WTC11 (cell line): ENCODE results near the gene MTX2. TPM values are rescaled to one million over a fixed set of nuclear protein-coding genes. Genes with fewer than 3 reads are reported as not detected.

Experiments used
- ATAC-seq: fragments of 200-7000 bp; cut with Tn5 transposase; 2 replicates; pipeline ENCODE4 v1.10.0; 2021; ENCODE audit warnings: mild to moderate bottlenecking, moderate library complexity
- CTCF ChIA-PET: fragments of 300-600 bp; sonication (Branson Sonifier 250); formaldehyde crosslinking; loops from one replicate; lab custom pipeline; 2021; ENCODE audit warnings: antibody characterized with exemption; lab: Charles Lee
- POLR2A ChIA-PET: fragments of 350-600 bp; sonication (Branson Sonifier 250); formaldehyde crosslinking; loops from one replicate; lab custom pipeline; 2021; ENCODE audit warnings: antibody characterized with exemption; lab: Charles Lee
- DNase-seq: peaks from one replicate; pipeline ENCODE4 v3.0.0; 2021; ENCODE audit warnings: low spot score
- H3K27ac Mint-ChIP-seq: 2 replicates; pipeline ENCODE4 v1.8.0; 2021; ENCODE audit warnings: mixed read lengths
- H3K27me3 Mint-ChIP-seq: 2 replicates; pipeline ENCODE4 v1.8.0; 2021; ENCODE audit warnings: low read depth, mild to moderate bottlenecking, moderate library complexity, mixed read lengths
- H3K36me3 Mint-ChIP-seq: 2 replicates; pipeline ENCODE4 v1.8.0; 2021; ENCODE audit warnings: mixed read lengths
- H3K4me1 Mint-ChIP-seq: 2 replicates; pipeline ENCODE4 v1.8.0; 2022; ENCODE audit warnings: mixed read lengths
- H3K4me3 Mint-ChIP-seq: 2 replicates; pipeline ENCODE4 v1.8.0; 2021; ENCODE audit warnings: mild to moderate bottlenecking, moderate library complexity, mixed read lengths
- H3K9me3 Mint-ChIP-seq: 2 replicates; pipeline ENCODE4 v1.8.0; 2021; ENCODE audit warnings: mixed read lengths
- CREB1 ChIP-seq: sonication (generic); formaldehyde crosslinking; IDR thresholded peaks from 2 replicates; pipeline ENCODE4 v1.8.0; 2023; ENCODE audit warnings: mild to moderate bottlenecking, missing genetic modification reagents
- E2F1 ChIP-seq: sonication (generic); formaldehyde crosslinking; IDR thresholded peaks from 2 replicates; pipeline ENCODE4 v1.8.0; 2022; ENCODE audit warnings: mild to moderate bottlenecking, missing genetic modification reagents
- E2F5 ChIP-seq: sonication (generic); formaldehyde crosslinking; IDR thresholded peaks from 2 replicates; pipeline ENCODE4 v1.8.1; 2022; ENCODE audit warnings: mild to moderate bottlenecking, moderate library complexity, missing genetic modification reagents
- FOXK1 ChIP-seq: sonication (generic); formaldehyde crosslinking; IDR thresholded peaks from 2 replicates; pipeline ENCODE4 v1.8.0; 2022; ENCODE audit warnings: mild to moderate bottlenecking, moderate library complexity, missing genetic modification reagents
- FOXP1 ChIP-seq: sonication (generic); formaldehyde crosslinking; IDR thresholded peaks from 2 replicates; pipeline ENCODE4 v1.8.0; 2022; ENCODE audit warnings: missing genetic modification reagents, mild to moderate bottlenecking, moderate library complexity, borderline replicate concordance
- GRHL2 ChIP-seq: fragments of 250-450 bp; sonication (Bioruptor Pico); IDR thresholded peaks from 2 replicates; pipeline ENCODE4 v1.8.0; 2022; ENCODE audit warnings: mild to moderate bottlenecking, moderate library complexity; ENCODE audit not compliant: insufficient replicate concordance, severe bottlenecking
- GTF2I ChIP-seq: fragments of 250-450 bp; sonication (Bioruptor Pico); conservative IDR thresholded peaks from 2 replicates; pipeline ENCODE4 v1.4.0; 2021; ENCODE audit warnings: mild to moderate bottlenecking
- KAT7 ChIP-seq: sonication (generic); formaldehyde crosslinking; IDR thresholded peaks from 2 replicates; pipeline ENCODE4 v1.8.1; 2023; ENCODE audit warnings: missing genetic modification reagents, mild to moderate bottlenecking, borderline replicate concordance
- NFATC4 ChIP-seq: fragments of 250-450 bp; sonication (Bioruptor Pico); IDR thresholded peaks from 2 replicates; pipeline ENCODE4 v1.9.0; 2021; ENCODE audit warnings: mild to moderate bottlenecking
- NR1H2 ChIP-seq: sonication (generic); formaldehyde crosslinking; IDR thresholded peaks from 2 replicates; pipeline ENCODE4 v1.9.0; 2021; ENCODE audit warnings: mild to moderate bottlenecking, moderate library complexity, missing genetic modification reagents
- NR2C2 ChIP-seq: sonication (generic); formaldehyde crosslinking; IDR thresholded peaks from 2 replicates; pipeline ENCODE4 v1.8.0; 2022; ENCODE audit warnings: mild to moderate bottlenecking, missing genetic modification reagents
- PREB ChIP-seq: sonication (generic); formaldehyde crosslinking; IDR thresholded peaks from 2 replicates; pipeline ENCODE4 v1.8.1; 2022; ENCODE audit warnings: mild to moderate bottlenecking, missing genetic modification reagents, moderate library complexity, borderline replicate concordance
- RORB ChIP-seq: fragments of 250-450 bp; sonication (Bioruptor Pico); IDR thresholded peaks from 2 replicates; pipeline ENCODE4 v1.9.0; 2021; ENCODE audit warnings: mild to moderate bottlenecking
- SOX15 ChIP-seq: fragments of 250-450 bp; sonication (Bioruptor Pico); IDR thresholded peaks from 2 replicates; pipeline ENCODE4 v1.9.0; 2021; ENCODE audit warnings: mild to moderate bottlenecking
- STAT6 ChIP-seq: sonication (generic); formaldehyde crosslinking; conservative IDR thresholded peaks from 2 replicates; pipeline ENCODE4 v1.8.1; 2023; ENCODE audit warnings: mild to moderate bottlenecking, low read depth, missing genetic modification reagents, moderate library complexity
- TCF7 ChIP-seq: sonication (generic); formaldehyde crosslinking; IDR thresholded peaks from 2 replicates; pipeline ENCODE4 v1.8.0; 2022; ENCODE audit warnings: mild to moderate bottlenecking, low read depth, missing genetic modification reagents, moderate library complexity
- TEAD4 ChIP-seq: sonication (generic); formaldehyde crosslinking; IDR thresholded peaks from 2 replicates; pipeline ENCODE4 v1.8.0; 2022; ENCODE audit warnings: mild to moderate bottlenecking, missing genetic modification reagents
- TP53 ChIP-seq: sonication (generic); formaldehyde crosslinking; IDR thresholded peaks from 2 replicates; pipeline ENCODE4 v1.8.1; 2023; ENCODE audit warnings: mild to moderate bottlenecking, missing genetic modification reagents
- ZBTB21 ChIP-seq: sonication (generic); formaldehyde crosslinking; IDR thresholded peaks from 2 replicates; pipeline ENCODE4 v1.8.1; 2023; ENCODE audit warnings: mild to moderate bottlenecking, missing genetic modification reagents, borderline replicate concordance
- ZMAT4 ChIP-seq: fragments of 250-450 bp; sonication (Bioruptor Pico); IDR thresholded peaks from 2 replicates; pipeline ENCODE4 v1.9.0; 2021; ENCODE audit warnings: mild to moderate bottlenecking
- ZNF219 ChIP-seq: sonication (generic); formaldehyde crosslinking; IDR thresholded peaks from 2 replicates; pipeline ENCODE4 v1.8.0; 2023; ENCODE audit warnings: missing genetic modification reagents, mild to moderate bottlenecking, borderline replicate concordance
- ZNF317 ChIP-seq: sonication (generic); formaldehyde crosslinking; IDR thresholded peaks from 2 replicates; pipeline ENCODE4 v1.8.1; 2023; ENCODE audit warnings: low read depth, mild to moderate bottlenecking, moderate library complexity, missing genetic modification reagents, borderline replicate concordance
- ZNF396 ChIP-seq: fragments of 250-450 bp; sonication (Bioruptor Pico); IDR thresholded peaks from 2 replicates; pipeline ENCODE4 v1.8.0; 2021; ENCODE audit warnings: mild to moderate bottlenecking, moderate library complexity, borderline replicate concordance
- ZNF512 ChIP-seq: sonication (generic); formaldehyde crosslinking; IDR thresholded peaks from 2 replicates; pipeline ENCODE4 v1.8.1; 2022; ENCODE audit warnings: missing genetic modification reagents, borderline replicate concordance
- ZNF671 ChIP-seq: fragments of 250-450 bp; sonication (Bioruptor Pico); IDR thresholded peaks from 2 replicates; pipeline ENCODE4 v1.8.0; 2021; ENCODE audit warnings: mild to moderate bottlenecking
- ZSCAN18 ChIP-seq: fragments of 250-450 bp; sonication (Bioruptor Pico); IDR thresholded peaks from 2 replicates; pipeline ENCODE4 v2.1.2; 2022; ENCODE audit warnings: mild to moderate bottlenecking, moderate library complexity
- total RNA-seq: library from RNA; stranded (reverse); gene quantifications from 3 replicates; pipeline ENCODE4 v1.2.3, GENCODE V29; 2021

The MTX2 gene
- total RNA-seq, 1 experiment from 2014 or later: 33.6 TPM

GRCh38 chr2:176338395-176338794, 69.2 kb downstream of the MTX2 start (continued):
- TF ChIP-seq E2F5 (CRISPR knock-in tag) (no peak), ZSCAN18 (no peak), CREB1 (CRISPR knock-in tag) (no peak), TCF7 (CRISPR knock-in tag) (no peak), ZNF396 (CRISPR knock-in tag) (no peak), ZNF219 (no peak), GTF2I (CRISPR knock-in tag) (no peak), TEAD4 (no peak)

- peaks cover 28% of the 10 kb centered on the region for H3K36me3 Mint-ChIP-seq
- POLR2A ChIA-PET: no interaction called here
- DNase-seq (no peak), ATAC-seq (no peak)
- H3K27me3 Mint-ChIP-seq: no peaks in the 10 kb centered on the region
- H3K27ac Mint-ChIP-seq: no peak overlapping the region
- CTCF ChIA-PET: interaction anchor here (0.7 kb wide), 1 partner anchor 116 kb away, joined by 3 read pairs; no protein-coding TSS in a partner anchor
- TF ChIP-seq GRHL2 (CRISPR knock-in tag) (no peak), RORB (CRISPR knock-in tag) (no peak)
- peaks cover 15% of the 10 kb centered on the region for H3K9me3 Mint-ChIP-seq
- no peaks in the 10 kb centered on the region for H3K4me1 Mint-ChIP-seq
- H3K4me3 Mint-ChIP-seq: no peak overlapping the region
Measured at GRCh38 chr2:176339208-176339607, 70.0 kb downstream of the MTX2 start.

GRCh38 chr2:176356251-176356650, 87.0 kb downstream of the MTX2 start:
- Mint-ChIP-seq H3K27ac (no peak overlapping the region), H3K4me3 (no peak overlapping the region), H3K36me3 (peaks cover 18% of the 10 kb centered on the region), H3K9me3 (peaks cover 22% of the 10 kb centered on the region), H3K4me1 (peaks cover 3% of the 10 kb centered on the region; the same call in 1 of the 2 replicates), H3K27me3 (no peaks in the 10 kb centered on the region)
- ChIA-PET POLR2A (no interaction called here), CTCF (no interaction called here)
- ATAC-seq (no peak), DNase-seq (no peak)
- TF ChIP-seq PREB (CRISPR knock-in tag): no peak
- TF ChIP-seq KAT7: no peak
- no peak for TF ChIP-seq SOX15 (CRISPR knock-in tag)
- TF ChIP-seq E2F1 (CRISPR knock-in tag): no peak
- TF ChIP-seq ZNF317 (CRISPR knock-in tag): no peak
- TF ChIP-seq ZNF671: no peak
- no peak for TF ChIP-seq FOXK1 (CRISPR knock-in tag)
- TF ChIP-seq FOXP1 (CRISPR knock-in tag): no peak
- no peak for TF ChIP-seq NR1H2 (CRISPR knock-in tag)
- TF ChIP-seq ZMAT4 (CRISPR knock-in tag): no peak
- TF ChIP-seq NR2C2 (CRISPR knock-in tag): no peak
- TF ChIP-seq ZNF512 (CRISPR knock-in tag): no peak
- no peak for TF ChIP-seq ZBTB21 (CRISPR knock-in tag)
- TF ChIP-seq NFATC4 (CRISPR knock-in tag): no peak
- TF ChIP-seq TP53 (CRISPR knock-in tag): no peak
- no peak for TF ChIP-seq STAT6 (CRISPR knock-in tag)
